ENCODE results near the gene SMYD3. TPM values are rescaled to one million over a fixed set of nuclear protein-coding genes. Genes with fewer than 3 reads are reported as not detected.

Gene SMYD3
- total RNA-seq, 1 donor from 2014 or later, result 27.2 TPM

DNA sequence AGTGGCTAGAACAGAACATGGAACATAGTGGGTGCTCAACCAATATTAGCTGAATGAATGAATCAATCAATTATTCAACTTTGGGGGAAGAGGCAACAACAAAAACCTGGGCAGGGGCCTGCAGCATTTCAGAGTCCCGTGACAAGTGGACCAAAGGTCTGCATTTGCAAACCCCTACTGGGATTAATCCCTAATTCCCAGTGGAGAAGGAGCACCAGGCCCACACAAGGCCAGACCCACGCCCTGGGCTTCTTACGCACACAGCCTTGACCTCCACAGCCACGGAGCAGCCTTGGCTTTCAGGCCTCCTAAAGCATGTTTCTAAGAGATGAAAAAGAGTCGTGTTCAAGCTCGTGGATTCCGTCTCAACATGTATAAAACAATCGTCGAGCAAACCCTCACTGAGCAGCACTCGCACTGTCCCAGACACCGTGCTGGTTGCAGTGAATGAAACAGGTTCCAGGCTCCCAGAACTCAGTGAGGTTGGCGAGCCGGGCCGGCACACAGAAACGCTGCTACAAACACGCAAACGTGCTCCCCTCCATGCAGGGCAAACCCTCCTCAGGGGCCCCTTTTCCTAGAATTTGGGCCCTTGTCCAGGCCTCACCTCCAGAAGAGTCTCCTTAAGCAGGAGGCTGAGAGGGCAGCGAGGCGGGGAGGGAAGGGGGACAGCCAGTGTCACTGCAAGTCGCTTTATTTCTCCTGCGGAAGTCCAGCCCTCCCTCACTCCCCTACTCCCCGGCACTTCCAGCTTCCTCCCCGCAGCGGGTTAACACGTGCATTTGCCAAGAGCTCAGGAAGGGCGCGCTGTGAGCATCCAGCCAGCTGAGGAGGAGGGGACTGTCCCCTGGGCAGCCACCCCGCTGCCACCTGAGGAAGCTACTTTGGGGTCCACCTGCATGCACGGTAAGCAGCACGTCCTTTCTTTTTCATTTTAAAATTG is 795.8 kb downstream of the SMYD3 start:
- intact Hi-C loops (cut with DNase I), result no loop called here
- Histone ChIP-seq H3K9me3 (no peaks in the 10 kb centered on the region), H3K27ac (no peak overlapping the region), H3K36me3 (no peaks in the 10 kb centered on the region), H3K27me3 (no peaks in the 10 kb centered on the region), H3K4me1 (no peaks in the 10 kb centered on the region), H3K4me3 (no peak overlapping the region)
- no peak for TF ChIP-seq CTCF (IDR thresholded peaks at IDR 0.05)
- ATAC-seq (no peak), DNase-seq (no peak)

DNA sequence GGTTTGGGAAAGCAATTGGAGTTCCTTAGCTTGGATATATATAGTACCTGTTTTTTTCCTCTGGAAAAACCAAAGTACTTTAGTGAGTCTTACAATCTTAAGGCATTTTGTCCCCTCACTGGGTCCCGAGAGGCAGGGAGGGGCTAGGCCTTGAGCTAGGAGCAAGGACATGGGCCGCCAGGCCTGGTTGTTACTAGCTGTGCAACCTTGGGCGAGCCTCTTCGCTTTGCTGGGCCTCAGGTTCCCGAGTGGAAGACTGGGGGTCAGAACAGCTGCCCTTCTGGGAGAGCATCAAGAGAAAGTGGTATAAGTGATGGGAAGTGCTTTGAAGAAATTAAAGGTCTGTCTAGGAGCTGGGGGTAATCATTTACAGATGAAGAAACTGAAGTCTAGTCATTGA is 799.1 kb downstream of the SMYD3 start:
- no peak for TF ChIP-seq CTCF (IDR thresholded peaks at IDR 0.05)
- Histone ChIP-seq H3K27ac (no peak overlapping the region), H3K4me1 (no peaks in the 10 kb centered on the region), H3K36me3 (no peaks in the 10 kb centered on the region), H3K27me3 (no peaks in the 10 kb centered on the region), H3K9me3 (no peaks in the 10 kb centered on the region), H3K4me3 (no peak overlapping the region)
- ATAC-seq (no peak), DNase-seq (no peak)
- intact Hi-C loops (cut with DNase I), result no loop called here

- Histone ChIP-seq H3K27ac (no peak overlapping the region), H3K4me3 (no peak overlapping the region), H3K4me1 (no peaks in the 10 kb centered on the region), H3K27me3 (no peaks in the 10 kb centered on the region), H3K36me3 (no peaks in the 10 kb centered on the region), H3K9me3 (no peaks in the 10 kb centered on the region)
- no peak for ATAC-seq
- intact Hi-C loops (cut with DNase I), result no loop called here
- TF ChIP-seq CTCF (IDR thresholded peaks at IDR 0.05), result no peak
- no peak for DNase-seq
These were observed 802.3 kb downstream of the SMYD3 start for GRCh38 chr1:245704765-245705164.

GRCh38 chr1:245704341-245704740 is 802.7 kb downstream of the SMYD3 start:
- H3K36me3 ChIP-seq, result no peaks in the 10 kb centered on the region
- TF ChIP-seq CTCF (IDR thresholded peaks at IDR 0.05), result no peak
- ATAC-seq, result no peak
- intact Hi-C loops (cut with DNase I), result no loop called here
- no peak overlapping the region for H3K27ac ChIP-seq
- no peak for DNase-seq
- no peaks in the 10 kb centered on the region for H3K9me3 ChIP-seq
- no peaks in the 10 kb centered on the region for H3K27me3 ChIP-seq
- no peak overlapping the region for H3K4me3 ChIP-seq
- H3K4me1 ChIP-seq, result no peaks in the 10 kb centered on the region

DNA sequence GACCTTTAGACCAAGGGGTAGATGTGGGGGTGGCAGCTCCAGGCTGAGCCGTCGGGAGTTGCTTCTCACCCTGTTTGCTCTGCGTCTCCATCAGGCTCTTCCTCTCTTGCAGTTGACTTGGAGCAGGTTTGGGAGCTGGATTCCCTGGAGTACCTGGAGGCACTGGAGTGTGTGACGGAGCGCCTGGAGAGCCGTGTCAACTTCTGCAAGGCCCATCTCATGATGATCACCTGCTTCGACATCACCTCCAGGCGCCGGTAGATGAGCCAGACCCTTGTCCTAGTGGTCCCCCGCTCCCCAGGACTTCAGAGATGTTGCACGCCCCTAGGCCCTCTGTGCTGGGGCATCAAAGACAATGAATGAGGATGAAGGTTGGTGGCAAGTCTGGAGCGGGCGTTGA is 804.7 kb downstream of the SMYD3 start:
- Histone ChIP-seq H3K27me3 (no peaks in the 10 kb centered on the region), H3K27ac (no peak overlapping the region), H3K9me3 (no peaks in the 10 kb centered on the region), H3K4me1 (no peaks in the 10 kb centered on the region), H3K4me3 (no peak overlapping the region), H3K36me3 (no peaks in the 10 kb centered on the region)
- intact Hi-C loops (cut with DNase I), result no loop called here
- DNase-seq (no peak), ATAC-seq (no peak)
- TF ChIP-seq CTCF (IDR thresholded peaks at IDR 0.05), result no peak
